A673 (cell line): Measurements from ENCODE around the gene MELTF. TPM values are rescaled to one million over a fixed set of nuclear protein-coding genes. Genes with fewer than 3 reads are reported as not detected.
"Not testable (repeated sequence)": the region's sequence is repeated elsewhere in the genome, so short reads cannot be mapped to it uniquely, and the experiment has no call there.

Experiments used
- BruUV-seq: library from RNA; stranded (reverse); fragments of 400-500 nt; replicated peaks from 2 replicates; lab custom pipeline; 2021; lab: Mats Ljungman, UMichigan
- CTCF ChIA-PET: fragments of 300-600 bp; sonication (Branson Sonifier 250); formaldehyde crosslinking; loops from one replicate; lab custom pipeline; 2022; ENCODE audit warnings: antibody characterized with exemption; lab: Charles Lee
- POLR2A ChIA-PET: fragments of 300-600 bp; sonication (Branson Sonifier 250); formaldehyde crosslinking; loops from one replicate; lab custom pipeline; 2022; ENCODE audit warnings: antibody characterized with exemption; ENCODE audit not compliant: low non-redundant PET; lab: Charles Lee
- DNase-seq: peaks from one replicate; pipeline ENCODE4 v3.0.0-alpha.2; 2015; ENCODE audit warnings: low spot score
- H3K27ac ChIP-seq: fragments of 200-600 bp; sonication (generic); 2 replicates; pipeline ENCODE4 v1.5.1; 2016; ENCODE audit warnings: mixed run types, low read depth, mild to moderate bottlenecking, mixed read lengths, antibody characterized with exemption, low read length; ENCODE audit not compliant: poor library complexity, severe bottlenecking
- H3K27me3 ChIP-seq: fragments of 200-600 bp; sonication (generic); replicated peaks from 2 replicates; pipeline ENCODE4 v1.6.1; 2017; ENCODE audit warnings: mixed run types, low read depth, mild to moderate bottlenecking, mixed read lengths, antibody characterized with exemption, low read length; ENCODE audit not compliant: insufficient read depth, poor library complexity
- H3K36me3 ChIP-seq: fragments of 200-600 bp; sonication (generic); 2 replicates; pipeline ENCODE4 v1.6.1; 2016; ENCODE audit warnings: mixed run types, mild to moderate bottlenecking, mixed read lengths, antibody characterized with exemption, low read length; ENCODE audit not compliant: insufficient read depth, poor library complexity, severe bottlenecking
- H3K4me1 ChIP-seq: fragments of 200-600 bp; sonication (generic); 2 replicates; pipeline ENCODE4 v1.6.1; 2017; ENCODE audit warnings: mixed run types, mild to moderate bottlenecking, mixed read lengths, antibody characterized with exemption, low read length; ENCODE audit not compliant: insufficient read depth, poor library complexity, severe bottlenecking
- H3K4me3 ChIP-seq: fragments of 200-600 bp; sonication (generic); 2 replicates; pipeline ENCODE4 v1.5.1; 2016; ENCODE audit warnings: low read depth, mixed run types, mild to moderate bottlenecking, mixed read lengths, low read length; ENCODE audit not compliant: poor library complexity, severe bottlenecking
- H3K9me3 ChIP-seq: fragments of 200-600 bp; sonication (generic); 2 replicates; pipeline ENCODE4 v1.6.1; 2016; ENCODE audit warnings: mixed run types, low read depth, mild to moderate bottlenecking, mixed read lengths, antibody characterized with exemption, low read length; ENCODE audit not compliant: poor library complexity, severe bottlenecking
- EZH2 ChIP-seq: fragments of 200-600 bp; sonication (generic); IDR thresholded peaks from 2 replicates; pipeline ENCODE4 v1.6.1; 2017; ENCODE audit warnings: borderline replicate concordance, low read depth, mild to moderate bottlenecking, mixed read lengths, antibody characterized with exemption, low read length; ENCODE audit not compliant: poor library complexity, severe bottlenecking
- intact Hi-C: fragments of 100-400 bp; cut with micrococcal nuclease; formaldehyde crosslinking; loops from one replicate; pipeline ENCODE4 v1.10.0; 2022; ENCODE audit not compliant: unreplicated experiment
- total RNA-seq: library from RNA; stranded (reverse); gene quantifications from 2 replicates; pipeline ENCODE4 v1.2.3, GENCODE V29; 2021
- TF ChIP-seq, protein P1 (sequence below): fragments of 300-800, 200-600 bp; sonication (generic); conservative IDR thresholded peaks from 2 replicates; pipeline ENCODE4 v1.5.1; 2017; ENCODE audit warnings: low read depth, mild to moderate bottlenecking, antibody characterized with exemption, low read length, moderate library complexity, mixed read lengths

The MELTF gene
- total RNA-seq, 1 experiment from 2014 or later: 2.6 TPM

DNA sequence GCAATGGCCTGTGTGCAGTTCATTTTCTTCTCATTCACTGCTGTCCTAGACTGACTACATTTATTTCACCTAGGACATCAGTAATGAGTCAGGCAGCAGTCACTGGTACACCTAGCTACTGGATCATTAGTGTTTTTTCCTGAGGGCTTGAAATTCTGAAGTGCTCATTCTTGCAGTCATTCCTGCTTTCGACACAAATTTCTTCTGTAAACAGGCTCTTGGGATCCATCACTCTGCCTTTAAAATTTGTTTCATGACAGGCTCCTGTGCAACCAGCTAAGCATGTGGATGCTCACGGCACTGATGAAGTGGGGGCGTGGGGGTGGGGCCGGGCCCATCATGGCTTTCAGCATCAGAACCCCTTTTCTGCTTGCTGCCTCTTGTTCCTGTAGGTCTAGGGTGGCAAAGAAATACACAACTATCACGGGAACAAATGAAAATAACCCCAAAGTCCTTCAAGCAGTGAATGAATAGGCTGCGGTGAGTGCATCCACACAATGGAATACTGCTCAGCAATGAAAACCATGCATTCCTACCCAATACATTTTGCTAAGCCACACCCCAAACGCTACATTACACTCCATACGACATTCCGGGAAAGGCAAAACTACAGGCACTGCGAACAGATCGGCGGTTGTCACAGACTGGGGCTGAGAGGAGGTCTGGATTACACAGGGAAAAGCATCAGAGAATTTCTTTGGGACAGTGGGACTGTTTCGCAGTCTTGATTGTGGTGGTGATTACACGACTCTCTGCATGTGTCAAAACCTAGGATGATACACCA is 9.3 kb upstream of the MELTF start:
- no peak overlapping the region for H3K27ac ChIP-seq
- no peak for TF ChIP-seq EZH2
- TF ChIP-seq, protein P1, sequence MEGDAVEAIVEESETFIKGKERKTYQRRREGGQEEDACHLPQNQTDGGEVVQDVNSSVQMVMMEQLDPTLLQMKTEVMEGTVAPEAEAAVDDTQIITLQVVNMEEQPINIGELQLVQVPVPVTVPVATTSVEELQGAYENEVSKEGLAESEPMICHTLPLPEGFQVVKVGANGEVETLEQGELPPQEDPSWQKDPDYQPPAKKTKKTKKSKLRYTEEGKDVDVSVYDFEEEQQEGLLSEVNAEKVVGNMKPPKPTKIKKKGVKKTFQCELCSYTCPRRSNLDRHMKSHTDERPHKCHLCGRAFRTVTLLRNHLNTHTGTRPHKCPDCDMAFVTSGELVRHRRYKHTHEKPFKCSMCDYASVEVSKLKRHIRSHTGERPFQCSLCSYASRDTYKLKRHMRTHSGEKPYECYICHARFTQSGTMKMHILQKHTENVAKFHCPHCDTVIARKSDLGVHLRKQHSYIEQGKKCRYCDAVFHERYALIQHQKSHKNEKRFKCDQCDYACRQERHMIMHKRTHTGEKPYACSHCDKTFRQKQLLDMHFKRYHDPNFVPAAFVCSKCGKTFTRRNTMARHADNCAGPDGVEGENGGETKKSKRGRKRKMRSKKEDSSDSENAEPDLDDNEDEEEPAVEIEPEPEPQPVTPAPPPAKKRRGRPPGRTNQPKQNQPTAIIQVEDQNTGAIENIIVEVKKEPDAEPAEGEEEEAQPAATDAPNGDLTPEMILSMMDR: no peak
- ChIA-PET CTCF (no interaction called here), POLR2A (no interaction called here)
- H3K27me3 ChIP-seq: no peaks in the 10 kb centered on the region
- no peaks in the 10 kb centered on the region for H3K9me3 ChIP-seq
- no peak overlapping the region for H3K4me3 ChIP-seq
- peaks cover 16% of the 10 kb centered on the region for H3K4me1 ChIP-seq
- DNase-seq: no peak
- peaks cover 3% of the 10 kb centered on the region for H3K36me3 ChIP-seq
- intact Hi-C loops: no loop called here
- BruUV-seq: TSS peak; percentile 3

- H3K4me1 ChIP-seq: peaks cover 10% of the 10 kb centered on the region
- no peaks in the 10 kb centered on the region for H3K9me3 ChIP-seq
- no peak overlapping the region for H3K4me3 ChIP-seq
- H3K36me3 ChIP-seq: no peaks in the 10 kb centered on the region
- intact Hi-C loops: no loop called here
- POLR2A ChIA-PET: no interaction called here
- BruUV-seq: no TSS peak
- DNase-seq: no peak
- no peak overlapping the region for H3K27ac ChIP-seq
- no peak for TF ChIP-seq EZH2
- TF ChIP-seq, protein P1: no peak
- CTCF ChIA-PET: no interaction called here
- H3K27me3 ChIP-seq: no peaks in the 10 kb centered on the region
Measured at GRCh38 chr3:197035577-197035976, 6.0 kb upstream of the MELTF start.

DNA sequence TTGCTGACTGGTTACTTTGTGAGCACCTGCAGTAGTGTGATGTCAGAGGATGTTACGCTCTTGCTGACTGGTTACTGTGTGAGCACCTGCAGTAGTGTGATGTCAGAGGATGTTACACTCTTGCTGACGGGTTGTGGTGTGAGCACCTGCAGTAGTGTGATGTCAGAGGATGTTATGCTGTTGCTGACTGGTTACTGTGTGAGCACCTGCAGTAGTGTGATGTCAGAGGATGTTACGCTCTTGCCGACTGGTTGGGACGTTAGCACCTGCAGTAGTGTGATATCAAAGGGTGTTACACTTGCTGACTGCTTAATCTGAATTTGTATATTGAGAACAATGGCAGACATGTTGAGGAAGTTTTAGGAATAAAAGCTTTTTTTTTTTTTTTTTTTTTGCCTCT is 5.2 kb upstream of the MELTF start:
- CTCF ChIA-PET, H3K9me3 ChIP-seq, H3K27ac ChIP-seq, H3K4me3 ChIP-seq, POLR2A ChIA-PET, BruUV-seq, H3K27me3 ChIP-seq, H3K4me1 ChIP-seq, DNase-seq, H3K36me3 ChIP-seq, intact Hi-C loops: not testable (repeated sequence)

DNA sequence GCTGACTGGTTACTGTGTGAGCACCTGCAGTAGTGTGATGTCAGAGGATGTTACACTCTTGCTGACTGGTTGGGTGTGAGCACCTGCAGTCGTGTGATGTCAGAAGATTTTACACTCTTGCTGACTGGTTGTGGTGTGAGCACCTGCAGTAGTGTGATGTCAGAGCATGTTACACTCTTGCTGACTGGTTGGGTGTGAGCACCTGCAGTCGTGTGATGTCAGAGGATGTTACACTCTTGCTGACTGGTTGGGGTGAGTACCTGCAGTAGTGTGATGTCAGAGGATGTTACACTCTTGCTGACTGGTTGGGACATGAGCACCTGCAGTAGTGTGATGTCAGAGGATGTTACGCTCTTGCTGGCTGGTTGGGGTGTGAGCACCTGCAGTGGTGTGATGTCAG is 4.1 kb upstream of the MELTF start:
- H3K27me3 ChIP-seq, H3K36me3 ChIP-seq, CTCF ChIA-PET, H3K27ac ChIP-seq, H3K9me3 ChIP-seq, DNase-seq, POLR2A ChIA-PET, H3K4me3 ChIP-seq, intact Hi-C loops, BruUV-seq, H3K4me1 ChIP-seq: not testable (repeated sequence)
